HEK293T (cell line): Measurements from ENCODE around the gene ADCY10.

ENCODE experiments used
- FOXA1 ChIP-seq: fragments of 450-650 bp; IDR thresholded peaks from 2 replicates; pipeline ENCODE4 v1.6.1; 2016; ENCODE audit warnings: mild to moderate bottlenecking
- FOXM1 ChIP-seq: fragments of 450-650 bp; IDR thresholded peaks from 2 replicates; pipeline ENCODE4 v1.6.1; 2017; ENCODE audit warnings: mild to moderate bottlenecking, borderline replicate concordance
- HDGF ChIP-seq: fragments of 450-650 bp; IDR thresholded peaks from 2 replicates; pipeline ENCODE4 v1.6.1; 2017; ENCODE audit warnings: antibody characterized with exemption, borderline replicate concordance
- SUZ12 ChIP-seq: fragments of 450-650 bp; IDR thresholded peaks from 2 replicates; pipeline ENCODE4 v1.6.1; 2016; ENCODE audit warnings: mild to moderate bottlenecking

DNA sequence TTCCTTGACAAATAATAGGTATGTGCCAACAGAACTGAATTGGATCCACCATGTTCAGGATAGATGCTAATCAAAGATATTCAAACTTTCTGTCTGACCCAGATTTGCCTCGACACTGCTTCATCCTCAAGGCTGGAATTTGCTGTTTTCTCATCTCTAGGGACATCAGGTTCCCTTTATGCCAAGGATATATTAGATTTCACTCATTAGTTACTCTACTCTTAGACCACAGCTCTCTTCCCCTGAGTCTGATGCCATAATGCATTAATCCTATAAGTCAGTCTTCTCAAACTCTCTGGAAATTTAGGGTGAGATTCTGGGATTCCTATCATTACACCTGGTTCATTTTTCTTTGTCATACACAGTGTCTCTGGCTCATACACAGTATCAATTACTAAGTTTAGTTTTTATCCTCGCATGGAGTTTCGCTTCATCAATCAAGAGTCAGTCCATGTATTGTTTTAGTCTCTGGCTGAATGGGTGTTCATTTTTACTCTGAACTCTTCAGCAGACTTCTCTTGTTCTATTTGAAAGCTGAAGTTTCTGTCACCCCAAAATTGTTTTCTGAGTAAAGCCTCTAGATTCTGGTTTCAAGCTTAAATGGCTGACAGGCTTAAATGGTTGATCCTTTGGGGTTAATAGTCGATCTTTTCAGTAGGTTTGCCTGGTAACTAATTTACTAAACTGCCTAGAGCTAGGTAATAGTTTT is 13.3 kb upstream of the ADCY10 start:
- no peak for TF ChIP-seq FOXA1
- TF ChIP-seq SUZ12, result no peak
- no peak for TF ChIP-seq HDGF
- no peak for TF ChIP-seq FOXM1
